CD14-positive monocyte (primary cell): Measurements from ENCODE around the gene SPATA25. TPM values are rescaled to one million over a fixed set of nuclear protein-coding genes. Genes with fewer than 3 reads are reported as not detected.

Source experiments
- DNase-seq, 3 donors: peaks; one replicate each; pipeline ENCODE4 v3.0.0-alpha.2; 2011 to 2022
- H2AFZ ChIP-seq: 2 replicates; pipeline ENCODE4 v1.6.0; 2012; ENCODE audit warnings: mild to moderate bottlenecking, low read depth, low read length, inconsistent platforms; ENCODE audit not compliant: insufficient read depth, poor library complexity, severe bottlenecking
- H3K27ac ChIP-seq, 2 donors: 1 replicate in 1 of 2; 2 replicates in 1 of 2; pipeline ENCODE4 v1.5.1; 2012 to 2013; ENCODE audit warnings: low read length in 2 of 2, control low read depth in 1 of 2, inconsistent platforms in 1 of 2, low read depth in 1 of 2, mild to moderate bottlenecking in 1 of 2
- H3K27me3 ChIP-seq, 2 donors: one replicate each; pipeline versions ENCODE4 v1.6.0 to v1.6.1; 2011 to 2013; ENCODE audit warnings: low read length in 2 of 2; ENCODE audit not compliant: control insufficient read depth in 2 of 2, insufficient read depth in 2 of 2
- H3K36me3 ChIP-seq, 2 donors: replicated peaks in 1 of 2; 1 replicate in 1 of 2; 2 replicates in 1 of 2; pipeline versions ENCODE4 v1.5.1 to v1.6.1; 2012 to 2013; ENCODE audit warnings: low read length in 2 of 2, control low read depth in 1 of 2, inconsistent platforms in 1 of 2, mild to moderate bottlenecking in 1 of 2; ENCODE audit not compliant: insufficient read depth in 2 of 2, control insufficient read depth in 1 of 2
- H3K4me1 ChIP-seq, 2 donors: 1 replicate in 1 of 2; 2 replicates in 1 of 2; pipeline versions ENCODE4 v1.5.1 to v1.6.1; 2012 to 2013; ENCODE audit warnings: low read length in 2 of 2, control low read depth in 1 of 2, inconsistent platforms in 1 of 2, mild to moderate bottlenecking in 1 of 2, moderate library complexity in 1 of 2; ENCODE audit not compliant: insufficient read depth in 2 of 2, control insufficient read depth in 1 of 2
- H3K4me2 ChIP-seq: replicated peaks from 2 replicates; pipeline ENCODE3; 2012; ENCODE audit warnings: low read length, moderate library complexity, mild to moderate bottlenecking; ENCODE audit not compliant: poor library complexity, severe bottlenecking; ENCODE audit errors: extremely low read depth
- H3K4me3 ChIP-seq, 3 experiments: fragments of 200-600 bp in 1 of 3; sonication (generic) in 1 of 3; replicated peaks in 1 of 3; 1 replicate in 2 of 3; 2 replicates in 1 of 3; pipeline ENCODE4 v1.5.1; 2011 to 2013; ENCODE audit warnings: low read length in 3 of 3, mild to moderate bottlenecking in 3 of 3, control low read depth in 2 of 3, low read depth in 2 of 3, inconsistent platforms in 1 of 3, moderate library complexity in 1 of 3
- H3K79me2 ChIP-seq: 2 replicates; pipeline ENCODE4 v1.6.0; 2012; ENCODE audit warnings: mild to moderate bottlenecking, control low read depth, inconsistent platforms, low read length, moderate library complexity; ENCODE audit not compliant: insufficient read depth
- H3K9ac ChIP-seq: 2 replicates; pipeline ENCODE4 v1.6.0; 2017; ENCODE audit warnings: low read length, mild to moderate bottlenecking; ENCODE audit not compliant: insufficient read depth, poor library complexity, severe bottlenecking
- H3K9me3 ChIP-seq, 2 donors: replicated peaks in 1 of 2; 1 replicate in 1 of 2; 2 replicates in 1 of 2; pipeline versions ENCODE4 v1.5.1 to v1.6.1; 2012 to 2013; ENCODE audit warnings: low read length in 2 of 2, control low read depth in 1 of 2; ENCODE audit not compliant: control insufficient read depth in 1 of 2, insufficient read depth in 1 of 2
- H4K20me1 ChIP-seq: 2 replicates; pipeline ENCODE4 v1.6.0; 2012; ENCODE audit warnings: mild to moderate bottlenecking, low read length, control low read depth, moderate library complexity; ENCODE audit not compliant: insufficient read depth
- H3K27ac Mint-ChIP-seq, 7 donors: one replicate each; pipeline ENCODE4 v1.8.0; 2020; ENCODE audit warnings: mild to moderate bottlenecking in 7 of 7, mixed read lengths in 7 of 7, moderate library complexity in 6 of 7, inconsistent platforms in 2 of 7
- H3K27me3 Mint-ChIP-seq, 3 donors: one replicate each; pipeline ENCODE4 v1.8.0; 2021 to 2022; ENCODE audit warnings: low read depth in 3 of 3, mild to moderate bottlenecking in 3 of 3, mixed read lengths in 3 of 3, moderate library complexity in 3 of 3, inconsistent platforms in 1 of 3
- H3K36me3 Mint-ChIP-seq, 2 donors: one replicate each; pipeline ENCODE4 v1.8.0; 2020; ENCODE audit warnings: mixed read lengths in 2 of 2, inconsistent platforms in 1 of 2, mild to moderate bottlenecking in 1 of 2
- H3K4me1 Mint-ChIP-seq: one replicate; pipeline ENCODE4 v1.8.0; 2020; ENCODE audit warnings: mild to moderate bottlenecking, mixed read lengths
- H3K4me3 Mint-ChIP-seq, 2 donors: one replicate each; pipeline ENCODE4 v1.8.0; 2020; ENCODE audit warnings: mild to moderate bottlenecking in 2 of 2, mixed read lengths in 2 of 2, moderate library complexity in 1 of 2
- H3K9me3 Mint-ChIP-seq, 7 donors: one replicate each; pipeline ENCODE4 v1.8.0; 2020 to 2022; ENCODE audit warnings: mixed read lengths in 7 of 7, mild to moderate bottlenecking in 6 of 7, moderate library complexity in 6 of 7, inconsistent platforms in 2 of 7
- WGBS: methylation state at CpG from one replicate; pipeline ENCODE4 v1.1.5; 2013; ENCODE audit warnings: missing lambda C conversion rate; ENCODE audit not compliant: insufficient coverage; 5-methylcytosine and 5-hydroxymethylcytosine counted together
- intact Hi-C, 2 donors: fragments of 100-400 bp; cut with micrococcal nuclease; formaldehyde crosslinking; loops; one replicate each; pipeline versions ENCODE4 v1.15.0 to v1.15.1; 2023
- polyA plus RNA-seq, 3 donors: library from polyadenylated mRNA; depleted of rRNA in 1 of 3; unstranded in 2 of 3; stranded (reverse) in 1 of 3; fragments of 300-500 nt in 2 of 3; fragments of >200 nt in 1 of 3; fragmentation: Illumina TruSeq in 2 of 3; gene quantifications; 1 replicate in 2 of 3; 2 replicates in 1 of 3; pipeline ENCODE4 v1.2.3, GENCODE V29; 2012 to 2021
- TF ChIP-seq, protein P1 (sequence below): fragments of 200-600 bp; IDR thresholded peaks from one replicate; pipeline ENCODE4 v1.8.0; 2022; ENCODE audit warnings: antibody characterized with exemption, mild to moderate bottlenecking

Gene SPATA25
- polyA plus RNA-seq, 3 donors: 0.76 TPM; not detected in 2

DNA sequence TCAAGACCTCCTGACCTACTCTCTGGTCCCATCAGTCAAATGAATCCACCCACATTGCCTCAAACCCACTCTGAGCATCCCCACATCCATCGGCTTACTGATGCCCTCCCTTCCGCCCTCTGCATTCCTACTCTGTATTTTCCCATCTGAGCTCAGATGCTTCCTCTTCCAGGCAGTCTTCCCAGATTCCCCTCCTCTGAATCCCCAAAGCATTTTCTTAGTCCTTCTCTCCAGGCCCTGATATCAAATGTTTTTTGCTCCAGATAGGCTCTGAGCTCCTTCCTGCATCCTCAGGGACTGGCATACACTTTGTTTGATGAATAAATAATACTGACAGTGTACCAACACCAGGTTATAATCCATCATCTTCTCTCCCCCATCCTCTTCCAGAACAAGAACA, 20.7 kb upstream of the SPATA25 start:
- Histone ChIP-seq H3K27ac (no peak overlapping the region), H3K79me2 (no peaks in the 10 kb centered on the region), H3K9ac (no peak overlapping the region), H2AFZ (no peak overlapping the region), H4K20me1 (no peaks in the 10 kb centered on the region), H3K4me3 (no peak overlapping the region), H3K9me3 (no peaks in the 10 kb centered on the region), H3K4me2 (no peak overlapping the region), H3K36me3 (no peaks in the 10 kb centered on the region), H3K27me3 (no peaks in the 10 kb centered on the region), H3K4me1 (peaks cover 37 to 38% of the 10 kb centered on the region in 2 donors)
- peaks cover 0 to 1% of the 10 kb centered on the region in 2 donors for H3K36me3 Mint-ChIP-seq
- WGBS: 97% methylated on average over 2 of the region's 2 CpGs
- intact Hi-C loops: no loop called here
- H3K4me3 Mint-ChIP-seq: peak overlapping the region in 1 of 2 donors; percentile 47
- H3K27ac Mint-ChIP-seq: peak overlapping the region in 1 of 7 donors; percentile 27
- no peak for DNase-seq
- H3K27me3 Mint-ChIP-seq: peaks cover 2 to 3% (median 2%) of the 10 kb centered on the region in 3 donors
- TF ChIP-seq, protein P1, sequence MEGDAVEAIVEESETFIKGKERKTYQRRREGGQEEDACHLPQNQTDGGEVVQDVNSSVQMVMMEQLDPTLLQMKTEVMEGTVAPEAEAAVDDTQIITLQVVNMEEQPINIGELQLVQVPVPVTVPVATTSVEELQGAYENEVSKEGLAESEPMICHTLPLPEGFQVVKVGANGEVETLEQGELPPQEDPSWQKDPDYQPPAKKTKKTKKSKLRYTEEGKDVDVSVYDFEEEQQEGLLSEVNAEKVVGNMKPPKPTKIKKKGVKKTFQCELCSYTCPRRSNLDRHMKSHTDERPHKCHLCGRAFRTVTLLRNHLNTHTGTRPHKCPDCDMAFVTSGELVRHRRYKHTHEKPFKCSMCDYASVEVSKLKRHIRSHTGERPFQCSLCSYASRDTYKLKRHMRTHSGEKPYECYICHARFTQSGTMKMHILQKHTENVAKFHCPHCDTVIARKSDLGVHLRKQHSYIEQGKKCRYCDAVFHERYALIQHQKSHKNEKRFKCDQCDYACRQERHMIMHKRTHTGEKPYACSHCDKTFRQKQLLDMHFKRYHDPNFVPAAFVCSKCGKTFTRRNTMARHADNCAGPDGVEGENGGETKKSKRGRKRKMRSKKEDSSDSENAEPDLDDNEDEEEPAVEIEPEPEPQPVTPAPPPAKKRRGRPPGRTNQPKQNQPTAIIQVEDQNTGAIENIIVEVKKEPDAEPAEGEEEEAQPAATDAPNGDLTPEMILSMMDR: no peak
- H3K4me1 Mint-ChIP-seq: peaks cover 39% of the 10 kb centered on the region
- H3K9me3 Mint-ChIP-seq: peaks cover 0 to 3% (median 0%) of the 10 kb centered on the region in 7 donors

DNA sequence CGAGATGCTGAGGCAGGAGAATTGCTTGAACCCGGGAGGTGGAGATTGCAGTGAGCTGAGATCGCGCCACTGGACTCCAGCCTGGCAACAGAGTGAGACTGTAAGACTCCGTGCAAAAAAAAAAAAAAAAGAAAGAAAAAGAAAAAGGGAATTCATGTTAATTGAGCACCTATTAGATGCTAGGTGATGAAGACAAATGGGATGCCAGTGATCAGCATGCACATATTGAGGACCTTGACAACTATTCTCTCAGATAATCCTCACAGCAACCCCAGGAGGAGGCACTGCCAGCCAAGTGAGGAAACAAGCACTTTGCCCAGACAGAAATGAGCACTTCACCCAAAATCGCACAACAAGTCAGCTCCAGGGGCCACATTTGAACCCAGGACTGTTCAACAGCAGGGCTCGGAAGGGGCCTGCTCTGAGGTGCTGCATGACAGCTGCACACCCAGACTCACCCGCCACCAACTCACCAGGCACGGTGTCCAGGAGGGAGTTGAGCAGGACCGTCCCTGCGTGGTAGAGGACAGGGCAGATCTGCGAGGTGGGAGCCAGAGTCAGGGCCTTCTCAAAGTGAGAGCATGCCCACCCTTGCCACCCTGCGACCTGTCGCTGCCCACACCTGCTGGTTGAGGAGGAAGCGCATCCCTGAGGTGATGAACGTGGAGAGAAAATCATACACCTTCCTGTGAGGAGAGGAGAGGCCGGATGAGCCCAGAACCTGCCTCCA, 20.0 kb upstream of the SPATA25 start:
- Histone ChIP-seq H3K27ac (no peak overlapping the region), H3K36me3 (no peaks in the 10 kb centered on the region), H3K27me3 (no peaks in the 10 kb centered on the region), H3K4me2 (no peak overlapping the region), H2AFZ (no peak overlapping the region), H3K4me1 (peaks cover 30 to 31% of the 10 kb centered on the region in 2 donors), H3K9me3 (no peaks in the 10 kb centered on the region), H3K79me2 (no peaks in the 10 kb centered on the region), H3K4me3 (no peak overlapping the region), H4K20me1 (no peaks in the 10 kb centered on the region), H3K9ac (no peak overlapping the region)
- intact Hi-C loops: no loop called here
- H3K4me3 Mint-ChIP-seq: no peak overlapping the region
- WGBS: 95% methylated on average over 12 of the region's 17 CpGs
- peaks cover 0 to 3% (median 0%) of the 10 kb centered on the region in 7 donors for H3K9me3 Mint-ChIP-seq
- no peak overlapping the region for H3K27ac Mint-ChIP-seq
- TF ChIP-seq, protein P1: no peak
- no peak for DNase-seq
- H3K27me3 Mint-ChIP-seq: peaks cover 1 to 2% (median 2%) of the 10 kb centered on the region in 3 donors
- H3K36me3 Mint-ChIP-seq: peaks cover 0 to 1% of the 10 kb centered on the region in 2 donors
- peaks cover 36% of the 10 kb centered on the region for H3K4me1 Mint-ChIP-seq
